ENCODE data around the gene DELE1.
"Not testable (repeated sequence)": the region's sequence is repeated elsewhere in the genome, so short reads cannot be mapped to it uniquely, and the experiment has no call there.

Gene DELE1

GRCh38 chr5:141922827-141923447, 734 bp upstream of the DELE1 start:
- DNase-seq (ENCODE audit: low read depth in 1 of 2, low spot score in 1 of 2) = not testable (repeated sequence)

GRCh38 chr5:141926434-141926833, 2.8 kb downstream of the DELE1 start:
- DNase-seq (ENCODE audit: low read depth in 1 of 2, low spot score in 1 of 2) = no peak

- DNase-seq (ENCODE audit: low read depth in 1 of 2, low spot score in 1 of 2) = no peak
Measured at GRCh38 chr5:141928051-141928450, 4.4 kb downstream of the DELE1 start.

- no peak for DNase-seq (ENCODE audit: low read depth in 1 of 2, low spot score in 1 of 2)
Measured at GRCh38 chr5:141929398-141930058, 5.9 kb downstream of the DELE1 start.

GRCh38 chr5:141931694-141932093, 8.0 kb downstream of the DELE1 start:
- no peak for DNase-seq (ENCODE audit: low read depth in 1 of 2, low spot score in 1 of 2)

GRCh38 chr5:141933151-141933550, 9.5 kb downstream of the DELE1 start:
- DNase-seq (ENCODE audit: low read depth in 1 of 2, low spot score in 1 of 2) = no peak

- no peak for DNase-seq (ENCODE audit: low read depth in 1 of 2, low spot score in 1 of 2)
Measured at GRCh38 chr5:141934099-141934844, 10.6 kb downstream of the DELE1 start.

GRCh38 chr5:141935538-141935937, 11.9 kb downstream of the DELE1 start:
- no peak for DNase-seq (ENCODE audit: low read depth in 1 of 2, low spot score in 1 of 2)

- DNase-seq (ENCODE audit: low read depth in 1 of 2, low spot score in 1 of 2) = no peak
Measured at GRCh38 chr5:141940695-141941271, 17.1 kb downstream of the DELE1 start.

GRCh38 chr5:141941307-141941706, 17.6 kb downstream of the DELE1 start:
- DNase-seq (ENCODE audit: low read depth in 1 of 2, low spot score in 1 of 2) = no peak

- no peak for DNase-seq (ENCODE audit: low read depth in 1 of 2, low spot score in 1 of 2)
Measured at GRCh38 chr5:141941779-141942178, 18.1 kb downstream of the DELE1 start.

GRCh38 chr5:141942185-141942857, 18.6 kb downstream of the DELE1 start:
- no peak for DNase-seq (ENCODE audit: low read depth in 1 of 2, low spot score in 1 of 2)

- DNase-seq (ENCODE audit: low read depth in 1 of 2, low spot score in 1 of 2) = no peak
Measured at GRCh38 chr5:141944076-141944475, 20.4 kb downstream of the DELE1 start.

GRCh38 chr5:141945511-141946051, 21.9 kb downstream of the DELE1 start:
- no peak for DNase-seq (ENCODE audit: low read depth in 1 of 2, low spot score in 1 of 2)

- DNase-seq (ENCODE audit: low read depth in 1 of 2, low spot score in 1 of 2) = no peak
Measured at GRCh38 chr5:141947316-141947715, 23.6 kb downstream of the DELE1 start.

GRCh38 chr5:141948812-141949211, 25.1 kb downstream of the DELE1 start:
- no peak for DNase-seq (ENCODE audit: low read depth in 1 of 2, low spot score in 1 of 2)

GRCh38 chr5:141949511-141949910, 25.8 kb downstream of the DELE1 start:
- no peak for DNase-seq (ENCODE audit: low read depth in 1 of 2, low spot score in 1 of 2)

- DNase-seq (ENCODE audit: low read depth in 1 of 2, low spot score in 1 of 2) = no peak
Measured at GRCh38 chr5:141950207-141951005, 26.7 kb downstream of the DELE1 start.

GRCh38 chr5:141951332-141951781, 27.7 kb downstream of the DELE1 start:
- no peak for DNase-seq (ENCODE audit: low read depth in 1 of 2, low spot score in 1 of 2)

GRCh38 chr5:141952020-141952419, 28.3 kb downstream of the DELE1 start:
- DNase-seq (ENCODE audit: low read depth in 1 of 2, low spot score in 1 of 2) = no peak

Data from activated CD4-positive, alpha-beta T cell treated with anti-CD3 and anti-CD28 coated beads, Interleukin-2, amount 50 U/mL, for 24 hours (primary cell).